Neuron (in vitro differentiated cells): ENCODE data around the gene FAM240A.

Source experiments
- H2AFZ ChIP-seq: one replicate; pipeline ENCODE4 v1.6.1; 2013; ENCODE audit warnings: low read depth, mild to moderate bottlenecking, inconsistent platforms, low read length, moderate library complexity
- H3K27me3 ChIP-seq: one replicate; pipeline ENCODE4 v1.6.1; 2013; ENCODE audit warnings: low read length; ENCODE audit not compliant: insufficient read depth
- H3K36me3 ChIP-seq: one replicate; pipeline ENCODE4 v1.6.1; 2013; ENCODE audit warnings: low read length; ENCODE audit not compliant: insufficient read depth
- H3K4me1 ChIP-seq: one replicate; pipeline ENCODE4 v1.6.1; 2013; ENCODE audit warnings: low read length; ENCODE audit not compliant: insufficient read depth
- H3K4me3 ChIP-seq: 2 replicates; pipeline ENCODE4 v1.5.1; 2013; ENCODE audit warnings: mild to moderate bottlenecking, low read length, moderate library complexity
- H3K9me3 ChIP-seq: one replicate; pipeline ENCODE4 v1.6.1; 2013; ENCODE audit warnings: low read length

FAM240A gene

DNA sequence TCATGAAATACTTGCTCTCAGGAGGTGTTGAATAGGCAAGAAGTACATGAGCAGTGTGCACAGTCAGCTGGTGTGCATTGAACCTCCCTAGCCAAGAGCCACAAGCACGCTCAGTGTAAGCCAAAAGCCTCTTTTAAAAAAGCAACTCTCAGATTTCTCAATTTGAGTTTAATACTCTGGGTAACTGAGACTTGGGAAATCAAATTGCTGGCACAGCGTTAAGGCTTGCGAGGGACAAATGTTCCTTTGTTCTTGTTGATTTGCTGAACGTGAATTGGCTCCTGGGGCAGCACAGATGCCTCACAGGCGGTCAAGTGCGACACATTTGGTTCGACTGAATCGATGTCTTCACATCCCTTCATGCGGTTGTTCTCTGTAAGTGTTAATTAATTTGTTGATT lies at the start of gene FAM240A:
TSS of gene FAM240A (plus strand) at position 202 of the 400 bp plus-strand sequence. CDS start at position 361, 159 bp downstream.
- Histone ChIP-seq H3K36me3 (no peaks in the 10 kb centered on the region), H3K4me1 (no peaks in the 10 kb centered on the region), H2AFZ (no peak within 1 kb of the TSS), H3K9me3 (no peaks in the 10 kb centered on the region), H3K27me3 (no peaks in the 10 kb centered on the region), H3K4me3 (no peak within 1 kb of the TSS)

DNA sequence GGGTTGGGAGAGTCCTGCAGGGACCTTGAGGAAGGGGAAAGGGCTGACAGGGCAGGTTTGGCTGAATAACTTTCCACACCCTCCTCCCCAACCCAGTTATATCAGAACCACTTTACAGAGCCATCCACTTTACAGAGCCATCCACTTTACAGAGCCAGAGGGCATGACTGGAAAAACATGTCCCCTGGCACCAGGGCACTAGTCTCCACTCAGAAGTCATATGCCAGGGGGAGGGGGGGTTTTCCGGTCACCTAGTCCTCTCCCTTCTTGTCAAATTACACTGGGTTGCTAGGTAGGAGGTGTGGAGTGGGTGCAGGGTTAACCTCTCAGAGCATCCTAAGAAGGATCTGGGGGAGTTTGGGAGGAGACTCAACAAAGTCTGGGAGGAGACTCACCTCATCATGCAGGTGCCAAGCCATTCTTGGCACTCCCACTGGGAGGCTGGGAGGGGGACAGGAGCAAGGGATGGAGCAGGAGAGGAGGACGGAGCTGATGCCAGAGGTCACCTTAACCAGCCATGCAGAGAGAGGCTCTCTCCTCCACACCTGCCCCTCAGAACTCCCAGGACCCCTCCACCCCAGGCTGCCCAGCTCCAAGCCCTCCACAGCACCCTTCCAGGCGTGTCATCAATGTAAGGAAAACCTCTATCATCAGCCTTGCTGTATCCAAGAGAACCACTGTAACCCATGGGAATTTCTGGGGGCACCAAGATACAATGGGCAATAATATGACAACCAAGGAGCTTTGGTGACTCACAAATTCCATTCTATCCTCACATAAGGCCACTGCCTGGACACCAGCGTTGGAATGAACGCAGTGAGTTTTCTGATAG lies 47.9 kb upstream of the FAM240A start:
- Histone ChIP-seq H2AFZ (no peak overlapping the region), H3K9me3 (no peaks in the 10 kb centered on the region), H3K4me3 (no peak overlapping the region), H3K4me1 (peaks cover 8% of the 10 kb centered on the region), H3K27me3 (peaks cover 24% of the 10 kb centered on the region), H3K36me3 (no peaks in the 10 kb centered on the region)

DNA sequence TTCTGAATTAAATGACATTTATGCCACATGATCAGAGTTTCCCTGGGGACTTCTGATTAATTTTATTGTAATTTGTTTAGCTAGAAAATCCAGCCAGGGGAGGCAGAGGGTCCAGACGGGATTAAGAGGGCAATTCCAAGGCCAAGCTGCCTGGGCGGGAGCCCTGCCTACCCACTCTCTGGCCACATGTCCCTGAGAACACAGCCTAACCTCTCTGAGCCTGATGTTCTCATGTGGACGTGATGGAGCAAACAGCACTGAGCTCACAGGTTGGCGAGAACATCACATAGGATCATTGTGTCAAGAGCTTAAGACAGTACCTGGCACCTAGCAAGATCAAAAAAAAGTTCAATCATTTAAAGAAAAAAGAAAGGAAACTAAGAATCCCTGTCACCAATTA lies 47.2 kb upstream of the FAM240A start:
- H2AFZ ChIP-seq = no peak overlapping the region
- H3K4me1 ChIP-seq = peaks cover 8% of the 10 kb centered on the region
- no peaks in the 10 kb centered on the region for H3K9me3 ChIP-seq
- peaks cover 24% of the 10 kb centered on the region for H3K27me3 ChIP-seq
- H3K36me3 ChIP-seq = no peaks in the 10 kb centered on the region
- no peak overlapping the region for H3K4me3 ChIP-seq

DNA sequence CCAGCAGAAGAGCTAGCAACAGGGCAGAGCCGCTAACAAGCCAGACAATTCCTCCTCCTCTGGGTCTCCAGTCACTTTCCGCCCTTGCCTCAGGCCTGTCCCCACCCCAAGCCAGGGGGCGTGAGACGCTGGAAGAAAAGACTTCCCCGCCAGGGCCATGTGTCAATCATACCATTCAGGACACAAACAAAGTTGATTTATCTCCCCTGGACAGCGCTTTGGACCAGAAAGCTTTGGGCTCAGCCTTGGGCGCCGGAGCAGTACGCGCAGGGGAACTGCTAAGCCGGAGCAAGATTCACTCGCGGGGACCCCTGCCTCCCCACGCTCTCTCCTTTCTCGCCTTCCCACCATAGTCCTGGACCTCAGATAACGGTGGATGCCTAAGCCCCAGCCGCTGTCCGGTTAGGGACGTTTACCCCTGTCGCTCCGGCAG lies 46.7 kb upstream of the FAM240A start:
- Histone ChIP-seq H2AFZ (peak overlapping the region; percentile 9), H3K27me3 (peaks cover 24% of the 10 kb centered on the region), H3K9me3 (no peaks in the 10 kb centered on the region), H3K4me3 (no peak overlapping the region), H3K4me1 (peaks cover 8% of the 10 kb centered on the region), H3K36me3 (no peaks in the 10 kb centered on the region)

DNA sequence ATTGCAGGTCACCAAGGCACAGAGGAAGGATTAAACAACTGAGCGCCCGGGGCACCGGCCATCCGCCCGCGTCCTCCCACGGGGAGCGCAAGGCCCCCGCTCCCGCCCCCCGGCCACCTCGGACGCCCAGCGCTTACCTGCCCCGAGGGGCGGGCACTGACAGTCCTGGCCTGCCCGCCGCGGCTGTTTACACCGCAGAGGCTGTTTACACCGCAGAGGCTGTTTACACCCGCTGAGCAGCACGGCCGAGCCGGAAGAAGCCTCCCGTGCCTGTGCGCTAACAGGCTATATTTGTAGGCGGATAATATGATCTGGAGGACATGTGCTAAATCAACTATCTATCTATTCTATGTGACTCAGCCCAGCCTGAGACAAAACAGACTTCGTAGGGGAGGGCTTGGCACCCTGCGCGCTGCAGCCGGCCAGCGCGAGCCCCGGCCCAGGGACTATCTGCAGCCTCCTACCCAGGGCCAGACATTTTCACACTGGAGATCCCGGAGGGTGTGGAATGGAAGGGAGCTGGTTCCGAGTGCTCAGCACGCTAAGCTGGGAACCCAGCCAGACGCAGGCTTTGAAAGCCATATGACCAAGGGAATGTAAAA lies 46.2 kb upstream of the FAM240A start, which contains the start of gene LRRC2:
TSS of gene LRRC2 (minus strand) at position 263 of the 602 bp plus-strand sequence. CDS start 14,711 bp downstream, outside the sequence.
- no peaks in the 10 kb centered on the region for H3K9me3 ChIP-seq
- H3K36me3 ChIP-seq = no peaks in the 10 kb centered on the region
- peak within 1 kb of the TSS; percentile 9 for H2AFZ ChIP-seq
- no peak within 1 kb of the TSS for H3K4me3 ChIP-seq
- peaks cover 24% of the 10 kb centered on the region for H3K27me3 ChIP-seq
- peaks cover 8% of the 10 kb centered on the region for H3K4me1 ChIP-seq

DNA sequence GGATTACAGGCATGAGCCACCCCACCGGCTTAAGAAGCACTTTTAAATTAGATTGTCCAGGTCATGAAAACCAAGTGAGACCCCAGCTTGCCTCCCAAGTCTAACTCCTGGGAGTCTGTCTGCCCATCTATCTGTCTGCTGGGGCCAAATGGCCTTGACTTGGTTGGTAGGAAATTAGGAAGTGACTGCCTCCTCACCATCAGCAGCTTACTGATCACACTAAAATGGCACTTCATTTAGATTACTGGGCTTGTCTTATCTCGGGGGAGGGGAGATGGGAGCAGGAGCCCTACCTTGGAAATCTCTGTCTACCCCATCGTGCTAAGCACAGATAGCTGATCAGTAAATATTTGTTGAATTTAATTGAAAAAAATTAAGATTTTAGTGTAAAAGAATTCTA lies 40.6 kb upstream of the FAM240A start:
- no peak overlapping the region for H3K4me3 ChIP-seq
- no peaks in the 10 kb centered on the region for H3K36me3 ChIP-seq
- no peak overlapping the region for H2AFZ ChIP-seq
- H3K27me3 ChIP-seq = peaks cover 28% of the 10 kb centered on the region
- H3K4me1 ChIP-seq = no peaks in the 10 kb centered on the region
- no peaks in the 10 kb centered on the region for H3K9me3 ChIP-seq

DNA sequence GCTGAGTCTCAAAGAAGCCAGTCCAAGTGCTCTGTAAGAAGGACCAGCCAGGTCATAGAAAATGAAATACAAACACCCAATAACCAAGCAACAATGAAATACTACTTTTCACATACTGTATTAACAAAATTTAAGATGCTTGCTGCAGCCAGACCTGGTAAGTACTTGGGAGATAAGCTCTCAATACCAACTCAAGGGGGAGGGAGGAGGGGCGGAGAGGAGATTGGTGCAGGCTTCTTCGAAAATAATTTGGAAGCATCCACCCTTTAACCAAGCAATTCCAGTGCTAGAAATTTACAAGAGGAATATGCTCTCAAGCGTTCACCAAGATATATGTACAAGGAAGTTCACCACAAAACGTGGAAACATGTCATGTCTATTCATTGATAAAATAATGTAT lies 38.6 kb upstream of the FAM240A start:
- H3K27me3 ChIP-seq = peaks cover 42% of the 10 kb centered on the region
- H3K9me3 ChIP-seq = no peaks in the 10 kb centered on the region
- H2AFZ ChIP-seq = no peak overlapping the region
- H3K4me3 ChIP-seq = no peak overlapping the region
- no peaks in the 10 kb centered on the region for H3K4me1 ChIP-seq
- no peaks in the 10 kb centered on the region for H3K36me3 ChIP-seq

DNA sequence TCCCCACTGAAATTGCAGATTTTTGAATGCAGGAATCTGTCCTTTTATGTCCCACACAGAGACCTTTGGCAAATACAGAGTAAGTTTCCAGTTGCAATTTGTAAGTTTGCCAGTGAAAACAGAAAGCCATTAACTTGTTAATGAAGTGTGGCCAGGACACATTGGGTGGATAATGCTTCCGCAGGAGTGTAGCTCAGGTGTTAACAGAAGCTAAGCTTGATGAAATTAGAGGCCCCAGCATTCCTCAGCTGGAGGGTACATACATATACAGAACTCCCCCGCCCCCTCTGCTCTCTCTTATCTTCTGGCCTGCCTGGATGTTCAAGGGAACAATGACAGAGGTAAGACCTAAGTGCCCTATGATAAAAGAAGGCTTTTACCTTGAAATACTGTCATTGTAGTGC lies 38.1 kb upstream of the FAM240A start:
- Histone ChIP-seq H2AFZ (no peak overlapping the region), H3K36me3 (no peaks in the 10 kb centered on the region), H3K4me3 (no peak overlapping the region), H3K9me3 (no peaks in the 10 kb centered on the region), H3K4me1 (no peaks in the 10 kb centered on the region), H3K27me3 (peaks cover 47% of the 10 kb centered on the region)

DNA sequence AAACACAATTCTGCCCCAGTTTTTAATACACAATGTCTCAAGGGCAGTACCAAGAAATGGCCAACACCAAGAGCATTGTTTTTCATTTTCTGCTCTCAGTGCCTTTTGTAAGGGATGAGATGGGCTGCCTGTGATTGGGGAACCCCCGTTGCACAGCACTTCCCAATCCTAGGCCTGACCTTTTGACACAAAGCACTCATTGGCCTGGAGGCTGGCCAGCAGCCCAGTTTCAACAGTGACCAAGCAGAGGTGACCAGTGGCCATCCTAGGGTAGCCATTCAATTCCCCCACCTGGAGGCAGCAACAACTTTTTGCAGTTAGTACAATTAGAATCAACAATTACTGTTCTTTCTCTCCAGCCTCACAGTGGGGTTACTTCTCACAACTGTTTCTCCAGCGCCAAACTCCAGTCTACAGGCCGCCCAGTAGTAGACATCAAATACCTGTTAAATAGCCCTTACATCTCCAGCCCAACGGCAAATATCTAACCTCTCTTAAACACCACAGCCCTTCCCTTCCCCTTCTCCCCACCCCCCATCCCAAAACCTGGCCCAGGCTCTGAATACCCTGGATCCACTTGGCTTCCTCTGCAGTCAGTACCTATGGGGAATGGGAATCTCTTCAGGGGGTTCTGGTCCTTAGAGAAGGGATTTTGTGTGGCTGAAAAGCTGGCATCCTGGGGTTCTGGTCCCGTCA lies 37.3 kb upstream of the FAM240A start:
- Histone ChIP-seq H3K36me3 (no peaks in the 10 kb centered on the region), H3K9me3 (no peaks in the 10 kb centered on the region), H3K27me3 (peaks cover 55% of the 10 kb centered on the region), H3K4me3 (no peak overlapping the region), H2AFZ (no peak overlapping the region), H3K4me1 (no peaks in the 10 kb centered on the region)

DNA sequence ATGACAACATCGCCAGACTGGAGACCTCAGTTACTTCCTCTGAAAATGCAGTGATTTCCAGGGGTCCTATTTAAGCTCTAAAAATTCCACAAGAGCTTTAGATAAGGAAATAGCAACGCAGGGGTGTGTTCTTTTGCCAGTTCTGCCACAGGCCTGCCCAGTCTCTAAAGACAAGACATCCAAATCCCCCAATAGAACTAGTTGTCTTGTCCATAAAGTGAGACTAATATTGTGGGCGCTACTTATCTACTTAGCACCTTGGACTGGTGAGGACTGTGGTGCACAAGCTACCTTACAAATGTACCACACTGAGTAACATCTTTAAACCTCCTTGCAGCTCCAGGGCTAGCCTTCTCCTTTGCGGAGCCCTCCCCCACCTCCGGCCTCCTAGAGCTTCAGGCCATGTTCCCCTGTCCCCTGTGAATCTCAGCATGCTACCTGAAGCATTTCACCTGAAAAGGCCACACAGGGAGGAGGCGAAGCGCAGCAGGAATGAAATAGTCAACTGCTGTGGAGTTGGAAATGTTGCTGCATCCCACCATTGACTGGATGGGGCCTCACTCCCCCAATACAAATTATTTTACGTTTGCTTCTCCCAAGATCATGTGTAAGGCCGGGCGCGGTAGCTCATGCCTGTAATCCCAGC lies 36.6 kb upstream of the FAM240A start:
- no peak overlapping the region for H2AFZ ChIP-seq
- H3K9me3 ChIP-seq = no peaks in the 10 kb centered on the region
- no peaks in the 10 kb centered on the region for H3K4me1 ChIP-seq
- peaks cover 61% of the 10 kb centered on the region for H3K27me3 ChIP-seq
- no peaks in the 10 kb centered on the region for H3K36me3 ChIP-seq
- H3K4me3 ChIP-seq = no peak overlapping the region

DNA sequence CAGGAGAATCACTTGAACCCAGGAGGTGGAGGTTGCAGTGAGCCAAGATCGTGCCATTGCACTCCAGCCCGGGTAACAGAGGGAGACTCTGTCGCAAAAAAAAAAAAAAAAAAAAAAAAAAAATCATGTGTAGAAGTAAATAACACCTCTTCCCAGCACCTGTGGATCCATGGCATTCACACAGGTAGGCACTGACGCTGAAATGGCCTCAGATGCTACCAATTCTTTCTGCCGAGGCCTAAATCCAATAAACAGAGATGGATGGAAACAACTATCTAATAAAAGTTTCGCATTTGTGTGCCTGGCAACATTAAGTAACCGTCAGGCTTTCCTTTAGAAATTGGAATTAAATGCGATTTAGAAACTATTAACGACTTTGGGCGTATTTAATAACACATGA lies 35.9 kb upstream of the FAM240A start:
- no peaks in the 10 kb centered on the region for H3K36me3 ChIP-seq
- H3K4me3 ChIP-seq = no peak overlapping the region
- no peak overlapping the region for H2AFZ ChIP-seq
- H3K4me1 ChIP-seq = no peaks in the 10 kb centered on the region
- H3K9me3 ChIP-seq = no peaks in the 10 kb centered on the region
- H3K27me3 ChIP-seq = peaks cover 63% of the 10 kb centered on the region

DNA sequence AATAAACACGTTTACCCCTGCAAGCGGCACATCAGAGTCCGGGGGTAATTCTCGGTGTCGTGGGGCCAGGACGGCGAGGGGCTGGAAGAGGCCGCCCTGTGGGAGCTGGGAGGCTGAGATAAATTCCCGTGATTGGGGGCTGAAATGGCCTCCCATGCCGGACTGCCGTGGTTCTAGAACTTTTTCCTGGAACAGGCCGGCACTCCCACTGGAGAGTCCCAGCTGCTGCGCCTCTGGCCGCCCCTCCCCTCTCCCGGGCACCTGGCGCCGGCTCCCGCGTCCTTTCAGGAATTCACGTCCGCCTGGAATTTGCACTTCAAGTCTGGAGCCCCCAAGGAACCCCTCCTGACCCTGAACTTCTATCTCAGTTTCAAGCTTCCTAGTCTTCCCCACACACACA lies 35.4 kb upstream of the FAM240A start:
- Histone ChIP-seq H3K4me3 (no peak overlapping the region), H2AFZ (no peak overlapping the region), H3K27me3 (peaks cover 63% of the 10 kb centered on the region), H3K9me3 (no peaks in the 10 kb centered on the region), H3K36me3 (no peaks in the 10 kb centered on the region), H3K4me1 (no peaks in the 10 kb centered on the region)
